K562 (cell line): ENCODE data around the gene DDHD1. TPM values are rescaled to one million over a fixed set of nuclear protein-coding genes. Genes with fewer than 3 reads are reported as not detected.

Experiments used
- ATAC-seq: fragments of 200-7000 bp; cut with Tn5 transposase; 3 replicates; pipeline ENCODE4 v1.9.1; 2020; ENCODE audit warnings: moderate library complexity
- Bru-seq: library from RNA; stranded (reverse); fragments of 400-500 nt; gene quantifications from one replicate; lab custom pipeline; 2021; lab: Mats Ljungman, UMichigan
- BruChase-seq, 2 experiments: library from RNA; stranded (reverse); fragments of 400-500 nt; gene quantifications; one replicate each; lab custom pipeline; 2021; lab: Mats Ljungman, UMichigan
- BruUV-seq: library from RNA; stranded (reverse); fragments of 400-500 nt; replicated peaks from 2 replicates; lab custom pipeline; 2021; lab: Mats Ljungman, UMichigan
- CTCF ChIA-PET: fragments of 300-600 bp; formaldehyde crosslinking; extraction: SDS; loops from one replicate; lab custom pipeline; 2021; ENCODE audit warnings: low intra/inter-chr PET ratio; lab: Yijun Ruan, JAX
- POLR2A ChIA-PET: fragments of 300-600, 350-650 bp; sonication (Branson Sonifier 250); formaldehyde crosslinking; extraction: SDS; loops from one replicate; lab custom pipeline; 2021; ENCODE audit warnings: antibody characterized with exemption, inconsistent platforms; lab: Yijun Ruan, JAX
- DNase-seq, 4 experiments: peaks; one replicate each; pipeline versions ENCODE4 v3.0.0 to v3.0.0-alpha.2; 2011 to 2018; ENCODE audit warnings: low spot score in 3 of 4, mixed read lengths in 3 of 4; ENCODE audit errors: extremely low read depth in 1 of 4
- FAIRE-seq: peaks from 2 replicates; lab custom pipeline; 2011; peaks lifted over from hg19 to GRCh38; lab: Jason Lieb, UNC
- H2AFZ ChIP-seq: 2 replicates; pipeline ENCODE4 v1.6.0; 2011; ENCODE audit warnings: low read depth, low read length, control low read depth, inconsistent platforms
- H3K27ac ChIP-seq: fragments of 200-600 bp; 3 replicates; pipeline ENCODE4 v1.8.0; 2011; ENCODE audit warnings: low read depth, mild to moderate bottlenecking, control low read depth, inconsistent platforms, low read length, moderate library complexity, mixed read lengths; ENCODE audit errors: extremely low read depth
- H3K27me3 ChIP-seq, 2 experiments: fragments of 300-600 bp in 1 of 2; 2 replicates in 1 of 2; 3 replicates in 1 of 2; pipeline versions ENCODE4 v1.6.0 to v1.8.0; 2011; ENCODE audit warnings: inconsistent platforms in 2 of 2, low read length in 2 of 2, mild to moderate bottlenecking in 1 of 2, mixed read lengths in 1 of 2, moderate library complexity in 1 of 2; ENCODE audit not compliant: control insufficient read depth in 2 of 2, insufficient read depth in 2 of 2
- H3K36me3 ChIP-seq: fragments of 300-600 bp; 3 replicates; pipeline ENCODE4 v1.8.0; 2011; ENCODE audit warnings: mild to moderate bottlenecking, low read length, inconsistent platforms; ENCODE audit not compliant: control insufficient read depth, insufficient read depth
- H3K4me1 ChIP-seq, 2 experiments: fragments of 200-600 bp in 1 of 2; replicated peaks in 1 of 2; 2 replicates in 1 of 2; 3 replicates in 1 of 2; pipeline versions ENCODE4 v1.5.1 to v1.8.0; 2011; ENCODE audit warnings: inconsistent platforms in 2 of 2, low read length in 2 of 2, mild to moderate bottlenecking in 1 of 2, mixed read lengths in 1 of 2, moderate library complexity in 1 of 2; ENCODE audit not compliant: control insufficient read depth in 2 of 2, insufficient read depth in 2 of 2
- H3K4me2 ChIP-seq: 2 replicates; pipeline ENCODE4 v1.6.1; 2011; ENCODE audit warnings: low read length, control low read depth, inconsistent platforms, mixed read lengths; ENCODE audit not compliant: insufficient read depth
- H3K4me3 ChIP-seq: fragments of 200-600 bp; sonication (generic), shearing (Covaris generic); 2 replicates; pipeline ENCODE4 v1.5.1; 2016; ENCODE audit warnings: control low read depth, inconsistent platforms
- H3K79me2 ChIP-seq: fragments of 200-600 bp; 3 replicates; pipeline ENCODE4 v1.8.0; 2011; ENCODE audit warnings: low read length, inconsistent platforms; ENCODE audit not compliant: control insufficient read depth, insufficient read depth
- H3K9ac ChIP-seq, 2 experiments: 2 replicates each; pipeline versions ENCODE4 v1.6.0 to v1.6.1; 2011; ENCODE audit warnings: low read depth in 2 of 2, low read length in 2 of 2, control low read depth in 1 of 2, inconsistent platforms in 1 of 2, mild to moderate bottlenecking in 1 of 2, mixed read lengths in 1 of 2; ENCODE audit not compliant: insufficient read depth in 1 of 2
- H3K9me1 ChIP-seq: one replicate; pipeline ENCODE4 v1.6.0; 2011; ENCODE audit warnings: inconsistent platforms, mild to moderate bottlenecking, low read length, moderate library complexity; ENCODE audit not compliant: control insufficient read depth, insufficient read depth
- H3K9me3 ChIP-seq: replicated peaks from 2 replicates; pipeline ENCODE4 v1.5.1; 2011; ENCODE audit warnings: low read depth, low read length, inconsistent platforms; ENCODE audit not compliant: control insufficient read depth, insufficient read depth
- H4K20me1 ChIP-seq: replicated peaks from 2 replicates; pipeline ENCODE4 v1.6.1; 2011; ENCODE audit warnings: low read length, inconsistent platforms, mixed read lengths; ENCODE audit not compliant: control insufficient read depth, insufficient read depth
- BRD9 ChIP-seq: fragments of 450-650 bp; IDR thresholded peaks from 2 replicates; pipeline ENCODE4 v1.6.1; 2018; ENCODE audit warnings: low read depth; ENCODE audit not compliant: partially characterized antibody
- CEBPB ChIP-seq: fragments of 450-650 bp; IDR thresholded peaks from 2 replicates; pipeline ENCODE4 v1.6.1; 2016; ENCODE audit warnings: missing genetic modification characterization, missing compliant biosample characterization
- MIER1 ChIP-seq: fragments of 450-650 bp; IDR thresholded peaks from 2 replicates; pipeline ENCODE4 v1.6.1; 2016; ENCODE audit warnings: antibody characterized with exemption, mild to moderate bottlenecking, low read depth
- SAP30 ChIP-seq: fragments of 200-600 bp; sonication (generic); IDR thresholded peaks from 2 replicates; pipeline ENCODE4 v1.6.1; 2012; ENCODE audit warnings: borderline replicate concordance, low read depth, mild to moderate bottlenecking, moderate library complexity, low read length, control low read depth, inconsistent platforms; ENCODE audit not compliant: insufficient read depth, poor library complexity, severe bottlenecking
- SLC30A9 ChIP-seq: fragments of 250-450 bp; sonication (Bioruptor Pico); IDR thresholded peaks from 2 replicates; pipeline ENCODE4 v1.8.0; 2022; ENCODE audit warnings: mild to moderate bottlenecking, moderate library complexity
- ZBTB49 ChIP-seq: sonication (generic); formaldehyde crosslinking; IDR thresholded peaks from 2 replicates; pipeline ENCODE4 v1.8.0; 2022; ENCODE audit warnings: missing genetic modification reagents, mild to moderate bottlenecking, borderline replicate concordance
- WGBS: fragments of 100-300 bp; shearing (Covaris generic); methylation state at CpG from one replicate; pipeline ENCODE4 v1.1.6; 2016; ENCODE audit warnings: low coverage, mixed read lengths; ENCODE audit not compliant: insufficient coverage; ENCODE audit errors: missing lambda C conversion rate; 5-methylcytosine and 5-hydroxymethylcytosine counted together
- in situ Hi-C: fragments of 300-500 bp; cut with MboI; formaldehyde crosslinking; loops from 4 replicates; pipeline ENCODE4 v1.15.0; 2018; ENCODE audit warnings: inconsistent platforms, mixed read lengths
- intact Hi-C: fragments of 100-400 bp; cut with micrococcal nuclease; formaldehyde crosslinking; loops from 2 replicates; pipeline ENCODE4 v1.14.2; 2022
- long read RNA-seq, 3 experiments: library from polyadenylated mRNA in 2 of 3; library from RNA in 1 of 3; unstranded in 2 of 3; stranded (forward) in 1 of 3; transcript quantifications; one replicate each; pipeline ENCODE4 v2.0.0, GENCODE V29; 2019 to 2022
- polyA minus RNA-seq, 3 experiments: library from RNA; depleted of rRNA, polyadenylated mRNA; stranded (reverse); fragments of >200 nt; gene quantifications; 2 replicates each; pipeline ENCODE4 v1.2.3, GENCODE V29; 2011
- polyA plus RNA-seq, 8 experiments: library from polyadenylated mRNA; depleted of rRNA in 4 of 8; stranded (reverse) in 5 of 8; unstranded in 3 of 8; fragments of >200 nt; fragmentation: Nextera tagmentation in 2 of 8; fragmentation: Illumina TruSeq in 1 of 8; extraction: Ambion mirVana in 2 of 8; extraction: Trizol in 1 of 8; gene quantifications; 2 replicates each; pipeline versions ENCODE4 v1.2.1 to v1.2.3, GENCODE V29; 2011 to 2014; ENCODE audit warnings: inconsistent platforms in 1 of 8, missing spikeins in 1 of 8
- total RNA-seq, 7 experiments: library from RNA; depleted of rRNA in 6 of 7; stranded (reverse); fragments of >200 nt in 6 of 7; fragmentation: Illumina TruSeq in 2 of 7; extraction: Trizol in 2 of 7; gene quantifications; 2 replicates each; pipeline versions ENCODE4 v1.2.1 to v1.2.3, GENCODE V29; 2011 to 2021; ENCODE audit warnings: low replicate concordance in 1 of 7
- TF ChIP-seq, protein P1 (sequence below): fragments of 450-650 bp; formaldehyde crosslinking; IDR thresholded peaks from 2 replicates; pipeline ENCODE4 v1.4.0; 2020; ENCODE audit warnings: mild to moderate bottlenecking, moderate library complexity

Gene DDHD1
- 19.1 and 97.1 TPM in 2 replicates for total RNA-seq (2011; cell fraction: chromatin; rRNA removed; ENCODE audit: low replicate concordance)
- total RNA-seq (2011; cell fraction: nucleolus; rRNA removed), result 9.5 and 14.3 TPM in 2 replicates
- total RNA-seq (2011; cell fraction: nucleoplasm; rRNA removed), result 35.8 and 66.0 TPM in 2 replicates
- 4.5 and 6.5 TPM in 2 replicates for total RNA-seq (2014; rRNA removed)
- total RNA-seq (2014; rRNA removed; fragmentation: Illumina TruSeq; extraction: Trizol), result 12.2 and 12.3 TPM in 2 replicates
- 9.1 and 10.6 TPM in 2 replicates for total RNA-seq (2015; rRNA removed; fragmentation: Illumina TruSeq; extraction: Trizol)
- total RNA-seq (2021), result 7.4 and 9.8 TPM in 2 replicates
- polyA plus RNA-seq (2011; rRNA removed), result 6.8 and 7.0 TPM in 2 replicates
- polyA plus RNA-seq (2011; cell fraction: cytosol; rRNA removed), result 1.4 and 2.5 TPM in 2 replicates
- polyA plus RNA-seq (2011; cell fraction: nucleus; rRNA removed), result 8.2 and 12.3 TPM in 2 replicates
- 3.3 TPM in 2 replicates for polyA plus RNA-seq (2012)
- polyA plus RNA-seq (2014; fragmentation: Illumina TruSeq; extraction: Trizol), result 4.0 and 5.0 TPM in 2 replicates
- 1 to 10 TPM; 1.2 to 2.0 TPM for polyA plus RNA-seq (2014; fragmentation: Nextera tagmentation; extraction: Ambion mirVana)
- 3.7 TPM in 2 replicates for polyA plus RNA-seq (2014; rRNA removed)
- polyA minus RNA-seq (2011; rRNA and poly(A)+ RNA removed), result 22.6 and 23.1 TPM in 2 replicates
- 2.8 and 2.9 TPM in 2 replicates for polyA minus RNA-seq (2011; cell fraction: cytosol; rRNA and poly(A)+ RNA removed)
- 23.0 and 39.1 TPM in 2 replicates for polyA minus RNA-seq (2011; cell fraction: nucleus; rRNA and poly(A)+ RNA removed)
- percentile 69 among the genes with signal in this experiment for Bru-seq, nascent RNA
- percentile 74 among the genes with signal in this experiment for BruChase-seq, experiment 1, labeled RNA remaining after a 2-hour chase
- BruChase-seq, experiment 2, labeled RNA remaining after a 6-hour chase, result percentile 77 among the genes with signal in this experiment
- long read RNA-seq, experiment 1, full-length matches to known transcripts, result 22 of 39 reads
- long read RNA-seq, experiment 1, partial matches to known transcripts, result 4 of 39 reads
- long read RNA-seq, experiment 1, other reads (novel, unspliced or antisense), result 13 of 39 reads
- long read RNA-seq, experiment 2, partial matches to known transcripts, result 0 of 1 reads
- long read RNA-seq, experiment 2, other reads (novel, unspliced or antisense), result 1 of 1 reads
- long read RNA-seq, experiment 3, full-length matches to known transcripts, result 2 of 3 reads
- long read RNA-seq, experiment 3, partial matches to known transcripts, result 1 of 3 reads
- long read RNA-seq, experiment 3, other reads (novel, unspliced or antisense), result 0 of 3 reads

DNA sequence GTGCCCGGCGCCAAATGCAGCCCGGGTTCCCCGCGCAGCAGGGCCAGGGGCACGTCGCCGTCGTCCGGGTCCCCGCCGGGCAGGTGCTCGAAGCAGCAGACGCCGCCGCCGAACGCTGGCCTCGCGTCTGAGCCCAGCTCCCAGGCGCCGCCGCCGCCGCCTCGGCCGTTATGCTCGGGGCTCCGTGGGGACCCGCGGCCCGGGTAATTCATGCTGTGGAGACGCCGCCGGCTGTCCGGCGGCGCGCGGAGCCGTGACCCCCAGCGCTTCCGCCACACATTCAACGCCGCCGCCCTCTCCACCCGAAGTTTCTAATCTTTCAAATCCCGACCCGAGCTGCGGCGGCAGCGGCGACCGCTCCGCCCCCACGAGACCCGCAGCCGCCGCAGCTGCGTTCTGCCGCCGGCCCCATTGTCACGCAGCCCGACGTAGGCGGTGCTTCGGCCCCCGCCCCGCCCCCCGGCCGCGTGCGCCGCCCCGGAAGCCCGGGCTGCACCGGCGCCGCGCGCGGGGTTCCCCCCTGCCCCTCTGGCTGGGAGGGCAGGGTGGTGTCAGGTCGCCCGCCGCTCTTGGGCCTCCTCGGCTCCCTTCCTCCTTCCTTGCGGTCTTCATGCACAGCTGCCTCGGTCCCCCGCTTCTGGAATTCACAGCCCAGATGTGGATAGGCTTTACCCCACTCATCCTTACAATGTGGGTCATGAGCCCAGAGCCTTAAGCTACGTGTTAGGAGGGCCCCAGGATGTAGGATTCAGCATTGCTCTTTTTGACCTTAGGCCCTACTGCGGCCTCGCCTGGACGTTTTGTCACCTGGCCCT lies at the start of gene DDHD1:
DDHD1 (minus strand) TSS at position 437 of the 815 bp plus-strand sequence; CDS start at position 212, 225 bp downstream.
- H3K9me1 ChIP-seq, result no peaks in the 10 kb centered on the region
- H3K9ac ChIP-seq, result peak within 1 kb of the TSS; percentile 69 to 93
- ChIA-PET CTCF (no interaction called here), POLR2A (interaction anchor here (0.6 to 1.4 kb wide), 7 partner anchors 9 to 138 kb away, joined by 3 to 4 read pairs (median 3); no protein-coding TSS in a partner anchor)
- H2AFZ ChIP-seq, result peak within 1 kb of the TSS; percentile 89
- peak within 1 kb of the TSS; percentile 89 for H3K4me2 ChIP-seq
- peak within 1 kb of the TSS; percentile 68 for H3K4me3 ChIP-seq
- ATAC-seq (peak; percentile 88), FAIRE-seq (no peak), DNase-seq (peak; percentile 85 to 90 (median 88))
- no peaks in the 10 kb centered on the region for H3K9me3 ChIP-seq
- H3K27me3 ChIP-seq, result no peaks in the 10 kb centered on the region
- H4K20me1 ChIP-seq, result 0 out of 2 replicates have a peak, but pooled peaks cover 6% of the 10 kb centered on the region
- H3K79me2 ChIP-seq, result peaks cover 44% of the 10 kb centered on the region
- intact Hi-C loops, result loop anchor here (5.0 to 10.0 kb wide), 2 partner anchors 46 to 358 kb away; partner anchors contain the start of gene GNPNAT1
- 3% methylated on average over 9 of the region's 93 CpGs for WGBS
- peak within 1 kb of the TSS; percentile 81 for H3K27ac ChIP-seq
- BruUV-seq, result no TSS peak
- in situ Hi-C loops, result no loop called here
- peaks cover 9 to 12% of the 10 kb centered on the region in 2 experiments; a peak in 4 of 5 replicates for H3K4me1 ChIP-seq
- H3K36me3 ChIP-seq, result no peaks in the 10 kb centered on the region
- TF ChIP-seq BRD9 (no peak), CEBPB (tag) (no peak), MIER1 (no peak), ZBTB49 (CRISPR knock-in tag) (no peak), SAP30 (no peak), SLC30A9 (CRISPR knock-in tag) (no peak)
- TF ChIP-seq, protein P1, sequence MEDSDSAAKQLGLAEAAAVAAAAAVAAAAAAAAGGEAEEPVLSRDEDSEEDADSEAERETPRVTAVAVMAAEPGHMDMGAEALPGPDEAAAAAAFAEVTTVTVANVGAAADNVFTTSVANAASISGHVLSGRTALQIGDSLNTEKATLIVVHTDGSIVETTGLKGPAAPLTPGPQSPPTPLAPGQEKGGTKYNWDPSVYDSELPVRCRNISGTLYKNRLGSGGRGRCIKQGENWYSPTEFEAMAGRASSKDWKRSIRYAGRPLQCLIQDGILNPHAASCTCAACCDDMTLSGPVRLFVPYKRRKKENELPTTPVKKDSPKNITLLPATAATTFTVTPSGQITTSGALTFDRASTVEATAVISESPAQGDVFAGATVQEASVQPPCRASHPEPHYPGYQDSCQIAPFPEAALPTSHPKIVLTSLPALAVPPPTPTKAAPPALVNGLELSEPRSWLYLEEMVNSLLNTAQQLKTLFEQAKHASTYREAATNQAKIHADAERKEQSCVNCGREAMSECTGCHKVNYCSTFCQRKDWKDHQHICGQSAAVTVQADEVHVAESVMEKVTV (CRISPR knock-in tag), result no peak
